ENCODE measurements around the gene HTR2C.
"Not testable (repeated sequence)": the region's sequence is repeated elsewhere in the genome, so short reads cannot be mapped to it uniquely, and the experiment has no call there.

Gene HTR2C

GRCh38 chrX:114626323-114626722, 42.4 kb downstream of the HTR2C start:
- DNase-seq (no peak), ATAC-seq (no peak)
- H3K4me3 Mint-ChIP-seq = no peak overlapping the region
- no peak overlapping the region for H3K27ac Mint-ChIP-seq
- no peaks in the 10 kb centered on the region for H3K4me1 Mint-ChIP-seq
- no peaks in the 10 kb centered on the region for H3K36me3 Mint-ChIP-seq (ENCODE audit: low read depth)
- H3K9me3 Mint-ChIP-seq = no peaks in the 10 kb centered on the region
- H3K27me3 Mint-ChIP-seq = no peaks in the 10 kb centered on the region

GRCh38 chrX:114635986-114636385, 52.1 kb downstream of the HTR2C start:
- Mint-ChIP-seq H3K4me3 (no peak overlapping the region), H3K4me1 (no peaks in the 10 kb centered on the region), H3K36me3 (ENCODE audit: low read depth) (no peaks in the 10 kb centered on the region), H3K9me3 (no peaks in the 10 kb centered on the region), H3K27ac (no peak overlapping the region), H3K27me3 (no peaks in the 10 kb centered on the region)
- DNase-seq = no peak
- no peak for ATAC-seq

- Mint-ChIP-seq H3K9me3 (no peaks in the 10 kb centered on the region), H3K36me3 (ENCODE audit: low read depth) (no peaks in the 10 kb centered on the region), H3K27me3 (no peaks in the 10 kb centered on the region), H3K27ac (no peak overlapping the region), H3K4me1 (no peaks in the 10 kb centered on the region), H3K4me3 (no peak overlapping the region)
- DNase-seq (no peak), ATAC-seq (no peak)
Measured at GRCh38 chrX:114650351-114650750, 66.5 kb downstream of the HTR2C start.

GRCh38 chrX:114675365-114675764, 91.5 kb downstream of the HTR2C start:
- no peaks in the 10 kb centered on the region for H3K36me3 Mint-ChIP-seq (ENCODE audit: low read depth)
- H3K4me3 Mint-ChIP-seq = no peak overlapping the region
- ATAC-seq = no peak
- no peaks in the 10 kb centered on the region for H3K9me3 Mint-ChIP-seq
- H3K27me3 Mint-ChIP-seq = no peaks in the 10 kb centered on the region
- no peaks in the 10 kb centered on the region for H3K4me1 Mint-ChIP-seq
- DNase-seq = no peak
- H3K27ac Mint-ChIP-seq = no peak overlapping the region

GRCh38 chrX:114700533-114700932, 116.6 kb downstream of the HTR2C start:
- not testable (repeated sequence) for H3K4me1 Mint-ChIP-seq, H3K27me3 Mint-ChIP-seq, DNase-seq

GRCh38 chrX:114709406-114709805, 125.5 kb downstream of the HTR2C start:
- H3K27me3 Mint-ChIP-seq = no peaks in the 10 kb centered on the region
- no peak for ATAC-seq
- no peaks in the 10 kb centered on the region for H3K9me3 Mint-ChIP-seq
- H3K4me3 Mint-ChIP-seq = no peak overlapping the region
- no peak overlapping the region for H3K27ac Mint-ChIP-seq
- DNase-seq = no peak
- H3K4me1 Mint-ChIP-seq = no peaks in the 10 kb centered on the region
- H3K36me3 Mint-ChIP-seq (ENCODE audit: low read depth) = no peaks in the 10 kb centered on the region

More at GRCh38 chrX:114700533-114700932, 116.6 kb downstream of the HTR2C start:
- H3K9me3 Mint-ChIP-seq; ATAC-seq; H3K36me3 Mint-ChIP-seq (ENCODE audit: low read depth); H3K27ac Mint-ChIP-seq; H3K4me3 Mint-ChIP-seq: not testable (repeated sequence)

GRCh38 chrX:114710571-114710970, 126.7 kb downstream of the HTR2C start:
- H3K27ac Mint-ChIP-seq = no peak overlapping the region
- no peaks in the 10 kb centered on the region for H3K4me1 Mint-ChIP-seq
- H3K36me3 Mint-ChIP-seq (ENCODE audit: low read depth) = no peaks in the 10 kb centered on the region
- DNase-seq (no peak), ATAC-seq (no peak)
- no peaks in the 10 kb centered on the region for H3K9me3 Mint-ChIP-seq
- H3K27me3 Mint-ChIP-seq = no peaks in the 10 kb centered on the region
- H3K4me3 Mint-ChIP-seq = no peak overlapping the region

- no peaks in the 10 kb centered on the region for H3K9me3 Mint-ChIP-seq
- no peaks in the 10 kb centered on the region for H3K36me3 Mint-ChIP-seq (ENCODE audit: low read depth)
- no peak overlapping the region for H3K4me3 Mint-ChIP-seq
- DNase-seq (no peak), ATAC-seq (no peak)
- H3K4me1 Mint-ChIP-seq = no peaks in the 10 kb centered on the region
- H3K27me3 Mint-ChIP-seq = no peaks in the 10 kb centered on the region
- no peak overlapping the region for H3K27ac Mint-ChIP-seq
Measured at GRCh38 chrX:114712466-114712865, 128.6 kb downstream of the HTR2C start.

GRCh38 chrX:114715096-114715495, 131.2 kb downstream of the HTR2C start:
- DNase-seq = no peak
- Mint-ChIP-seq H3K4me1 (no peaks in the 10 kb centered on the region), H3K9me3 (peaks cover 2% of the 10 kb centered on the region), H3K27ac (no peak overlapping the region), H3K27me3 (no peaks in the 10 kb centered on the region), H3K4me3 (no peak overlapping the region), H3K36me3 (ENCODE audit: low read depth) (no peaks in the 10 kb centered on the region)
- ATAC-seq = no peak

GRCh38 chrX:114717921-114718320, 134.0 kb downstream of the HTR2C start:
- ATAC-seq (no peak), DNase-seq (no peak)
- no peak overlapping the region for H3K4me3 Mint-ChIP-seq
- H3K9me3 Mint-ChIP-seq = peaks cover 3% of the 10 kb centered on the region
- no peaks in the 10 kb centered on the region for H3K36me3 Mint-ChIP-seq (ENCODE audit: low read depth)
- no peaks in the 10 kb centered on the region for H3K4me1 Mint-ChIP-seq
- no peak overlapping the region for H3K27ac Mint-ChIP-seq
- H3K27me3 Mint-ChIP-seq = no peaks in the 10 kb centered on the region

- no peaks in the 10 kb centered on the region for H3K4me1 Mint-ChIP-seq
- H3K27me3 Mint-ChIP-seq = no peaks in the 10 kb centered on the region
- no peak overlapping the region for H3K4me3 Mint-ChIP-seq
- no peaks in the 10 kb centered on the region for H3K36me3 Mint-ChIP-seq (ENCODE audit: low read depth)
- ATAC-seq = no peak
- no peak overlapping the region for H3K27ac Mint-ChIP-seq
- peaks cover 4% of the 10 kb centered on the region for H3K9me3 Mint-ChIP-seq
- no peak for DNase-seq
Measured at GRCh38 chrX:114766541-114766940, 182.7 kb downstream of the HTR2C start.

GRCh38 chrX:114774691-114775090, 190.8 kb downstream of the HTR2C start:
- Mint-ChIP-seq H3K4me1 (no peaks in the 10 kb centered on the region), H3K36me3 (ENCODE audit: low read depth) (no peaks in the 10 kb centered on the region), H3K4me3 (no peak overlapping the region), H3K9me3 (peaks cover 4% of the 10 kb centered on the region), H3K27ac (no peak overlapping the region), H3K27me3 (no peaks in the 10 kb centered on the region)
- DNase-seq = no peak
- no peak for ATAC-seq

GRCh38 chrX:114782925-114783324, 199.0 kb downstream of the HTR2C start:
- H3K9me3 Mint-ChIP-seq = no peaks in the 10 kb centered on the region
- DNase-seq (no peak), ATAC-seq (no peak)
- no peaks in the 10 kb centered on the region for H3K36me3 Mint-ChIP-seq (ENCODE audit: low read depth)
- no peak overlapping the region for H3K4me3 Mint-ChIP-seq
- no peaks in the 10 kb centered on the region for H3K4me1 Mint-ChIP-seq
- no peak overlapping the region for H3K27ac Mint-ChIP-seq
- H3K27me3 Mint-ChIP-seq = no peaks in the 10 kb centered on the region

GRCh38 chrX:114787061-114787460, 203.2 kb downstream of the HTR2C start:
- no peaks in the 10 kb centered on the region for H3K9me3 Mint-ChIP-seq
- no peak for DNase-seq
- no peaks in the 10 kb centered on the region for H3K36me3 Mint-ChIP-seq (ENCODE audit: low read depth)
- no peaks in the 10 kb centered on the region for H3K27me3 Mint-ChIP-seq
- no peak for ATAC-seq
- no peak overlapping the region for H3K4me3 Mint-ChIP-seq
- H3K27ac Mint-ChIP-seq = no peak overlapping the region
- no peaks in the 10 kb centered on the region for H3K4me1 Mint-ChIP-seq

- H3K36me3 Mint-ChIP-seq (ENCODE audit: low read depth) = no peaks in the 10 kb centered on the region
- H3K27ac Mint-ChIP-seq = no peak overlapping the region
- H3K9me3 Mint-ChIP-seq = no peaks in the 10 kb centered on the region
- no peak overlapping the region for H3K4me3 Mint-ChIP-seq
- DNase-seq (no peak), ATAC-seq (no peak)
- no peaks in the 10 kb centered on the region for H3K4me1 Mint-ChIP-seq
- no peaks in the 10 kb centered on the region for H3K27me3 Mint-ChIP-seq
Measured at GRCh38 chrX:114797494-114797893, 213.6 kb downstream of the HTR2C start.

- DNase-seq = no peak
- Mint-ChIP-seq H3K9me3 (no peaks in the 10 kb centered on the region), H3K27ac (no peak overlapping the region), H3K4me1 (no peaks in the 10 kb centered on the region), H3K4me3 (no peak overlapping the region), H3K36me3 (ENCODE audit: low read depth) (no peaks in the 10 kb centered on the region), H3K27me3 (no peaks in the 10 kb centered on the region)
- no peak for ATAC-seq
Measured at GRCh38 chrX:114798907-114799306, 215.0 kb downstream of the HTR2C start.
